Tibial nerve (tissue), 4 donors: ENCODE data around the gene LYSMD1. TPM values are rescaled to one million over a fixed set of nuclear protein-coding genes. Genes with fewer than 3 reads are reported as not detected.

Source experiments
- DNase-seq, 2 donors: peaks; one replicate each; pipeline ENCODE4 v3.0.0-alpha.2; 2019; ENCODE audit warnings: low spot score in 2 of 2
- H3K27ac ChIP-seq, 4 donors: fragments of 200-600 bp; sonication (generic) in 3 of 4; one replicate each; pipeline ENCODE4 v1.5.1; 2017 to 2019; ENCODE audit warnings: mild to moderate bottlenecking in 1 of 4
- H3K27me3 ChIP-seq, 2 donors: fragments of 200-600 bp; sonication (generic) in 1 of 2; one replicate each; pipeline versions ENCODE4 v1.5.1 to v1.6.0; 2017 to 2019
- H3K36me3 ChIP-seq, 3 donors: fragments of 200-600 bp; sonication (generic); one replicate each; pipeline ENCODE4 v1.5.1; 2018 to 2019
- H3K4me1 ChIP-seq, 4 donors: fragments of 200-600 bp; sonication (generic) in 3 of 4; one replicate each; pipeline ENCODE4 v1.5.1; 2017 to 2019
- H3K4me3 ChIP-seq, 4 donors: fragments of 200-600 bp; sonication (generic) in 3 of 4; one replicate each; pipeline ENCODE4 v1.5.1; 2017 to 2019; ENCODE audit warnings: mild to moderate bottlenecking in 1 of 4, moderate library complexity in 1 of 4
- H3K9me3 ChIP-seq, 4 donors: fragments of 200-600 bp; sonication (generic) in 3 of 4; one replicate each; pipeline ENCODE4 v1.5.1; 2017 to 2019
- CTCF ChIP-seq, 5 experiments: fragments of 200-600 bp in 3 of 5; fragments of 450-650 bp in 2 of 5; sonication (generic) in 3 of 5; IDR thresholded peaks; one replicate each; pipeline ENCODE4 v1.5.1; 2016 to 2019; ENCODE audit warnings: antibody characterized with exemption in 5 of 5, mild to moderate bottlenecking in 3 of 5, moderate library complexity in 2 of 5
- EP300 ChIP-seq, 2 donors: sonication (generic); formaldehyde crosslinking; IDR thresholded peaks; one replicate each; pipeline ENCODE4 v1.6.1; 2017; ENCODE audit warnings: antibody characterized with exemption in 2 of 2, mild to moderate bottlenecking in 1 of 2
- POLR2A ChIP-seq, 2 donors: fragments of 450-650 bp; IDR thresholded peaks; one replicate each; pipeline ENCODE4 v1.6.1; 2017; ENCODE audit warnings: antibody characterized with exemption in 2 of 2, mild to moderate bottlenecking in 2 of 2, moderate library complexity in 2 of 2
- WGBS, 2 donors: methylation state at CpG; one replicate each; pipeline ENCODE4 v1.1.5; 2018; 5-methylcytosine and 5-hydroxymethylcytosine counted together
- total RNA-seq, 4 donors: library from RNA; depleted of rRNA; stranded (reverse); fragments of >200 nt; gene quantifications; one replicate each; pipeline ENCODE4 v1.1.0, GENCODE V29; 2016

The LYSMD1 gene
- total RNA-seq, 4 donors from 2014 or later, result 10.1 to 16.5 (median 13.8) TPM

GRCh38 chr1:151144474-151145303, 21.0 kb downstream of the LYSMD1 start:
- 65 to 66% methylated on average over 7 of the region's 7 CpGs for WGBS, 2 donors
- no peak for TF ChIP-seq EP300 (IDR thresholded peaks at IDR 0.05)
- no peak for TF ChIP-seq POLR2A (IDR thresholded peaks at IDR 0.05)
- TF ChIP-seq CTCF (IDR thresholded peaks at IDR 0.05), result no peak
- Histone ChIP-seq H3K27ac (peak overlapping the region in 3 of 4 donors; percentile 63 to 90 (median 78)), H3K27me3 (no peaks in the 10 kb centered on the region), H3K9me3 (no peaks in the 10 kb centered on the region), H3K4me1 (peaks cover 0 to 38% (median 18%) of the 10 kb centered on the region in 4 donors), H3K36me3 (peaks cover 0 to 20% (median 0%) of the 10 kb centered on the region in 3 donors), H3K4me3 (peak overlapping the region; percentile 58 to 86 (median 72))
- no peak for DNase-seq

GRCh38 chr1:151143986-151144385, 21.7 kb downstream of the LYSMD1 start:
- H3K36me3 ChIP-seq, result peaks cover 0 to 27% (median 0%) of the 10 kb centered on the region in 3 donors
- no peak for DNase-seq
- TF ChIP-seq EP300 (IDR thresholded peaks at IDR 0.05) (no peak), POLR2A (IDR thresholded peaks at IDR 0.05) (no peak), CTCF (IDR thresholded peaks at IDR 0.05) (no peak)
- peaks cover 0 to 38% (median 18%) of the 10 kb centered on the region in 4 donors for H3K4me1 ChIP-seq
- H3K27ac ChIP-seq, result peak overlapping the region in 2 of 4 donors; percentile 34 to 90
- no peaks in the 10 kb centered on the region for H3K27me3 ChIP-seq
- WGBS, 2 donors, result 40 to 58% methylated on average over 5 of the region's 5 CpGs
- H3K9me3 ChIP-seq, result no peaks in the 10 kb centered on the region
- no peak overlapping the region for H3K4me3 ChIP-seq

- H3K9me3 ChIP-seq, result no peaks in the 10 kb centered on the region
- WGBS, 2 donors, result 67 to 77% methylated on average over 7 of the region's 7 CpGs
- no peak for TF ChIP-seq CTCF (IDR thresholded peaks at IDR 0.05)
- TF ChIP-seq POLR2A (IDR thresholded peaks at IDR 0.05), result no peak
- no peak for TF ChIP-seq EP300 (IDR thresholded peaks at IDR 0.05)
- H3K36me3 ChIP-seq, result peaks cover 0 to 37% (median 0%) of the 10 kb centered on the region in 3 donors
- H3K4me3 ChIP-seq, result no peak overlapping the region
- DNase-seq, result no peak
- H3K27me3 ChIP-seq, result no peaks in the 10 kb centered on the region
- H3K27ac ChIP-seq, result peak overlapping the region in 1 of 4 donors; percentile 12
- peaks cover 0 to 38% (median 18%) of the 10 kb centered on the region in 4 donors for H3K4me1 ChIP-seq
These were observed 22.7 kb downstream of the LYSMD1 start for GRCh38 chr1:151143057-151143435.

- no peak overlapping the region for H3K4me3 ChIP-seq
- H3K4me1 ChIP-seq, result peaks cover 0 to 35% (median 18%) of the 10 kb centered on the region in 4 donors
- H3K36me3 ChIP-seq, result peaks cover 0 to 42% (median 0%) of the 10 kb centered on the region in 3 donors
- TF ChIP-seq CTCF (IDR thresholded peaks at IDR 0.05), result no peak
- no peak for TF ChIP-seq POLR2A (IDR thresholded peaks at IDR 0.05)
- no peak for TF ChIP-seq EP300 (IDR thresholded peaks at IDR 0.05)
- WGBS, 2 donors, result 72 to 90% methylated on average over 5 of the region's 5 CpGs
- H3K27ac ChIP-seq, result peak overlapping the region in 1 of 4 donors; percentile 12
- no peaks in the 10 kb centered on the region for H3K9me3 ChIP-seq
- DNase-seq, result no peak
- no peaks in the 10 kb centered on the region for H3K27me3 ChIP-seq
These were observed 23.2 kb downstream of the LYSMD1 start for GRCh38 chr1:151142411-151143056.

- Histone ChIP-seq H3K4me1 (no peaks in the 10 kb centered on the region), H3K27me3 (no peaks in the 10 kb centered on the region), H3K9me3 (no peaks in the 10 kb centered on the region), H3K4me3 (no peak overlapping the region), H3K36me3 (peaks cover 0 to 87% (median 0%) of the 10 kb centered on the region in 3 donors), H3K27ac (no peak overlapping the region)
- TF ChIP-seq POLR2A (IDR thresholded peaks at IDR 0.05) (no peak), CTCF (IDR thresholded peaks at IDR 0.05) (no peak), EP300 (IDR thresholded peaks at IDR 0.05) (no peak)
- WGBS, 2 donors, result 93 to 94% methylated on average over 7 of the region's 7 CpGs
- no peak for DNase-seq
These were observed 27.9 kb downstream of the LYSMD1 start for GRCh38 chr1:151137789-151138188.
